ENCODE measurements around the gene FAM13A. TPM values are rescaled to one million over a fixed set of nuclear protein-coding genes. Genes with fewer than 3 reads are reported as not detected.

Gene FAM13A
- polyA plus RNA-seq, 1 of the 3 experiments (the other 2 are of a cell fraction), result 0.67 TPM

GRCh38 chr4:89054627-89055026, 2.4 kb downstream of the FAM13A start:
- H3K36me3 ChIP-seq (replicated peaks in 1 of 2; ENCODE audit: control insufficient read depth in 1 of 2, insufficient read depth in 2 of 2, low read length in 1 of 2), result no peaks in the 10 kb centered on the region
- H2AFZ ChIP-seq (ENCODE audit: low read depth), result no peak overlapping the region
- POLR2A ChIA-PET, result no interaction called here
- H3K27ac ChIP-seq (ENCODE audit: low read depth in 2 of 2, low read length in 1 of 2), result no peak overlapping the region
- TF ChIP-seq, protein P1, sequence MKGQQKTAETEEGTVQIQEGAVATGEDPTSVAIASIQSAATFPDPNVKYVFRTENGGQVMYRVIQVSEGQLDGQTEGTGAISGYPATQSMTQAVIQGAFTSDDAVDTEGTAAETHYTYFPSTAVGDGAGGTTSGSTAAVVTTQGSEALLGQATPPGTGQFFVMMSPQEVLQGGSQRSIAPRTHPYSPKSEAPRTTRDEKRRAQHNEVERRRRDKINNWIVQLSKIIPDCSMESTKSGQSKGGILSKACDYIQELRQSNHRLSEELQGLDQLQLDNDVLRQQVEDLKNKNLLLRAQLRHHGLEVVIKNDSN (IDR thresholded peaks at IDR 0.05; ENCODE audit: borderline replicate concordance, low read depth), result no peak
- TF ChIP-seq FOXJ3 (CRISPR knock-in tag; IDR thresholded peaks at IDR 0.05), result no peak
- no peak for TF ChIP-seq GATA2 (CRISPR knock-in tag; IDR thresholded peaks at IDR 0.05)
- H3F3A ChIP-seq (replicated peaks; ENCODE audit: insufficient read depth), result no peaks in the 10 kb centered on the region
- WGBS (ENCODE audit: low lambda C conversion rate), result 33% methylated on average over 1 of the region's 1 CpG
- no peak overlapping the region for H3K4me2 ChIP-seq
- H3K4me1 ChIP-seq (ENCODE audit: control insufficient read depth in 1 of 2, insufficient read depth in 2 of 2, low read depth in 1 of 2, low read length in 1 of 2), result no peaks in the 10 kb centered on the region
- no peak overlapping the region for H3K9ac ChIP-seq
- no peaks in the 10 kb centered on the region for H3K9me2 ChIP-seq
- H3K27me3 ChIP-seq (ENCODE audit: insufficient read depth), result no peaks in the 10 kb centered on the region
- no peak for DNase-seq
- H3K4me3 ChIP-seq (ENCODE audit: low read depth in 2 of 2, low read length in 1 of 2), result no peak overlapping the region
- H3K79me2 ChIP-seq (ENCODE audit: insufficient read depth), result no peaks in the 10 kb centered on the region
- no peaks in the 10 kb centered on the region for H4K20me1 ChIP-seq (ENCODE audit: insufficient read depth)
- CTCF ChIA-PET, result interaction anchor here (0.8 to 1.3 kb wide), 2 partner anchors 11 to 236 kb away, joined by 4 to 6 read pairs; no protein-coding TSS in a partner anchor
- no peaks in the 10 kb centered on the region for H3K9me3 ChIP-seq

DNA sequence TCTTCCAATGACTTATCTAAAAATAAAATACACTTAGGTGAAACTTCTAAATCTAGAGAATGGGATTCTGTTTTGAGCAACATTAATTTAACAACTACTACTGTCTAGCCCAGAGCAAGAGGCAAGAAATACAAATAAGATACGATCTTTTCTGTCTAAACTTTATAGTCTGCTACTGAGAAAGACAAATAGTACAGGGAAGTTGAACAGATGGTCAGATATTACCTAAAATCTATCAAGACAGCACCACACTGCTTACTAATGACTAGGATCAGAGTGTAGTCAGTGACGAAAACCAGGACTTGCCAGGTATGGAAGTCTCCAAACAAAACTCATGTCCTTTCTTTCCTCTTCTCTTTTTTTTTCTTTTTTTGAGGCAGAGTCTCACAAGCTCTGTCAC, 7.1 kb downstream of the FAM13A start:
- no peaks in the 10 kb centered on the region for H3F3A ChIP-seq (replicated peaks; ENCODE audit: insufficient read depth)
- WGBS (ENCODE audit: low lambda C conversion rate), result 49% methylated on average over 2 of the region's 2 CpGs
- TF ChIP-seq NFIC (IDR thresholded peaks at IDR 0.05; ENCODE audit: borderline replicate concordance) (no peak), GABPA (IDR thresholded peaks at IDR 0.05; ENCODE audit: low read depth) (no peak), MXI1 (IDR thresholded peaks at IDR 0.05; ENCODE audit: low read depth, low read length) (no peak), FOSL2 (IDR thresholded peaks at IDR 0.05; ENCODE audit: borderline replicate concordance, low read depth) (no peak), POLR2AphosphoS5 (IDR thresholded peaks at IDR 0.05; ENCODE audit: low read depth, low read length) (no peak)
- TF ChIP-seq, protein P2, sequence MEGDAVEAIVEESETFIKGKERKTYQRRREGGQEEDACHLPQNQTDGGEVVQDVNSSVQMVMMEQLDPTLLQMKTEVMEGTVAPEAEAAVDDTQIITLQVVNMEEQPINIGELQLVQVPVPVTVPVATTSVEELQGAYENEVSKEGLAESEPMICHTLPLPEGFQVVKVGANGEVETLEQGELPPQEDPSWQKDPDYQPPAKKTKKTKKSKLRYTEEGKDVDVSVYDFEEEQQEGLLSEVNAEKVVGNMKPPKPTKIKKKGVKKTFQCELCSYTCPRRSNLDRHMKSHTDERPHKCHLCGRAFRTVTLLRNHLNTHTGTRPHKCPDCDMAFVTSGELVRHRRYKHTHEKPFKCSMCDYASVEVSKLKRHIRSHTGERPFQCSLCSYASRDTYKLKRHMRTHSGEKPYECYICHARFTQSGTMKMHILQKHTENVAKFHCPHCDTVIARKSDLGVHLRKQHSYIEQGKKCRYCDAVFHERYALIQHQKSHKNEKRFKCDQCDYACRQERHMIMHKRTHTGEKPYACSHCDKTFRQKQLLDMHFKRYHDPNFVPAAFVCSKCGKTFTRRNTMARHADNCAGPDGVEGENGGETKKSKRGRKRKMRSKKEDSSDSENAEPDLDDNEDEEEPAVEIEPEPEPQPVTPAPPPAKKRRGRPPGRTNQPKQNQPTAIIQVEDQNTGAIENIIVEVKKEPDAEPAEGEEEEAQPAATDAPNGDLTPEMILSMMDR (IDR thresholded peaks at IDR 0.05), result no peak
- H4K20me1 ChIP-seq (ENCODE audit: insufficient read depth), result no peaks in the 10 kb centered on the region
- POLR2A ChIA-PET, result no interaction called here
- H3K4me2 ChIP-seq, result no peak overlapping the region
- DNase-seq, result no peak
- H2AFZ ChIP-seq (ENCODE audit: low read depth), result no peak overlapping the region
- H3K36me3 ChIP-seq (replicated peaks in 1 of 2; ENCODE audit: control insufficient read depth in 1 of 2, insufficient read depth in 2 of 2, low read length in 1 of 2), result no peaks in the 10 kb centered on the region
- H3K27ac ChIP-seq (ENCODE audit: low read depth in 2 of 2, low read length in 1 of 2), result no peak overlapping the region
- H3K9me2 ChIP-seq, result no peaks in the 10 kb centered on the region
- no peaks in the 10 kb centered on the region for H3K9me3 ChIP-seq
- CTCF ChIA-PET, result no interaction called here
- no peak overlapping the region for H3K4me3 ChIP-seq (ENCODE audit: low read depth in 2 of 2, low read length in 1 of 2)
- no peaks in the 10 kb centered on the region for H3K4me1 ChIP-seq (ENCODE audit: control insufficient read depth in 1 of 2, insufficient read depth in 2 of 2, low read depth in 1 of 2, low read length in 1 of 2)
- H3K27me3 ChIP-seq (ENCODE audit: insufficient read depth), result no peaks in the 10 kb centered on the region
- no peaks in the 10 kb centered on the region for H3K79me2 ChIP-seq (ENCODE audit: insufficient read depth)
- H3K9ac ChIP-seq, result no peak overlapping the region
